H9 (cell line): ENCODE measurements around the gene ERCC5. TPM values are rescaled to one million over a fixed set of nuclear protein-coding genes. Genes with fewer than 3 reads are reported as not detected.

ENCODE experiments used
- DNase-seq: peaks from one replicate; pipeline ENCODE4 v3.0.0-alpha.2; 2017
- H2AFZ ChIP-seq: one replicate; pipeline ENCODE4 v1.6.1; 2013; ENCODE audit warnings: mild to moderate bottlenecking, low read length, control low read depth, moderate library complexity
- H2AK5ac ChIP-seq: 2 replicates; pipeline ENCODE4 v1.6.1; 2013; ENCODE audit warnings: low read length, control low read depth, mixed read lengths; ENCODE audit not compliant: insufficient read length
- H2BK120ac ChIP-seq: one replicate; pipeline ENCODE4 v1.6.1; 2013; ENCODE audit warnings: low read depth, mild to moderate bottlenecking, low read length, control low read depth, inconsistent platforms; ENCODE audit not compliant: poor library complexity, severe bottlenecking
- H2BK12ac ChIP-seq: 2 replicates; pipeline ENCODE4 v1.6.1; 2013; ENCODE audit warnings: low read length, control low read depth, mixed read lengths, low read depth; ENCODE audit not compliant: insufficient read length
- H2BK15ac ChIP-seq: 2 replicates; pipeline ENCODE4 v1.6.1; 2013; ENCODE audit warnings: low read depth, low read length, control low read depth
- H2BK20ac ChIP-seq: one replicate; pipeline ENCODE4 v1.6.1; 2013; ENCODE audit warnings: low read depth, mild to moderate bottlenecking, low read length, control low read depth, inconsistent platforms; ENCODE audit not compliant: poor library complexity, severe bottlenecking
- H2BK5ac ChIP-seq: 2 replicates; pipeline ENCODE4 v1.6.1; 2013; ENCODE audit warnings: low read length, control low read depth, mixed read lengths; ENCODE audit not compliant: insufficient read length
- H3K14ac ChIP-seq: 2 replicates; pipeline ENCODE4 v1.6.1; 2013; ENCODE audit warnings: low read length, control low read depth; ENCODE audit not compliant: insufficient read depth
- H3K18ac ChIP-seq: 2 replicates; pipeline ENCODE4 v1.6.1; 2013; ENCODE audit warnings: low read depth, mild to moderate bottlenecking, mixed read lengths, low read length, control low read depth; ENCODE audit not compliant: insufficient read length
- H3K23ac ChIP-seq: 2 replicates; pipeline ENCODE4 v1.6.1; 2013; ENCODE audit warnings: low read length, control low read depth, mixed read lengths, low read depth; ENCODE audit not compliant: insufficient read length
- H3K23me2 ChIP-seq: 2 replicates; pipeline ENCODE4 v1.6.1; 2013; ENCODE audit warnings: low read depth, mild to moderate bottlenecking, mixed read lengths, low read length, control low read depth; ENCODE audit not compliant: insufficient read length, poor library complexity, severe bottlenecking
- H3K27ac ChIP-seq: 2 replicates; pipeline ENCODE4 v1.5.1; 2013; ENCODE audit warnings: low read length, control low read depth, mixed read lengths, low read depth; ENCODE audit not compliant: insufficient read length
- H3K27me3 ChIP-seq: 2 replicates; pipeline ENCODE4 v1.6.1; 2013; ENCODE audit warnings: low read length, control low read depth, inconsistent platforms; ENCODE audit not compliant: insufficient read depth
- H3K4ac ChIP-seq: 2 replicates; pipeline ENCODE4 v1.6.1; 2013; ENCODE audit warnings: low read depth, mild to moderate bottlenecking, control low read depth, inconsistent platforms, low read length, moderate library complexity
- H3K4me1 ChIP-seq: 2 replicates; pipeline ENCODE4 v1.6.1; 2013; ENCODE audit warnings: low read length, control low read depth, inconsistent platforms; ENCODE audit not compliant: insufficient read depth
- H3K4me2 ChIP-seq: 2 replicates; pipeline ENCODE4 v1.6.1; 2013; ENCODE audit warnings: low read length, control low read depth, mixed read lengths; ENCODE audit not compliant: insufficient read length, insufficient read depth
- H3K56ac ChIP-seq: 2 replicates; pipeline ENCODE4 v1.6.1; 2013; ENCODE audit warnings: low read depth, mild to moderate bottlenecking, mixed read lengths, low read length, control low read depth; ENCODE audit not compliant: insufficient read length
- H3K79me1 ChIP-seq: 2 replicates; pipeline ENCODE4 v1.6.1; 2013; ENCODE audit warnings: low read depth, mild to moderate bottlenecking, moderate library complexity, low read length, control low read depth, inconsistent platforms; ENCODE audit not compliant: insufficient read depth, poor library complexity, severe bottlenecking
- H3K79me2 ChIP-seq: 2 replicates; pipeline ENCODE4 v1.6.1; 2013; ENCODE audit warnings: low read length, control low read depth, inconsistent platforms; ENCODE audit not compliant: insufficient read depth
- H3K9ac ChIP-seq: 2 replicates; pipeline ENCODE4 v1.6.1; 2013; ENCODE audit warnings: low read length, control low read depth, mixed read lengths; ENCODE audit not compliant: insufficient read length; ENCODE audit errors: extremely low read depth
- H3K9me3 ChIP-seq: one replicate; pipeline ENCODE4 v1.6.1; 2013; ENCODE audit warnings: low read depth, low read length, inconsistent platforms; ENCODE audit not compliant: control insufficient read depth
- H3T11ph ChIP-seq: one replicate; pipeline ENCODE4 v1.6.1; 2013; ENCODE audit warnings: mild to moderate bottlenecking, low read length, control low read depth, inconsistent platforms
- H4K20me1 ChIP-seq: one replicate; pipeline ENCODE4 v1.6.1; 2013; ENCODE audit not compliant: control insufficient read depth, insufficient read length, insufficient read depth
- H4K5ac ChIP-seq: 2 replicates; pipeline ENCODE4 v1.6.1; 2013; ENCODE audit warnings: low read depth, mild to moderate bottlenecking, mixed read lengths, low read length, control low read depth; ENCODE audit not compliant: insufficient read length
- H4K8ac ChIP-seq: replicated peaks from 2 replicates; pipeline ENCODE4 v1.6.1; 2013; ENCODE audit warnings: low read length, control low read depth, mixed read lengths, low read depth; ENCODE audit not compliant: insufficient read length
- H4K91ac ChIP-seq: 2 replicates; pipeline ENCODE4 v1.6.1; 2013; ENCODE audit warnings: low read depth, mild to moderate bottlenecking, moderate library complexity, mixed read lengths, low read length, control low read depth; ENCODE audit not compliant: insufficient read length
- H3K27ac Mint-ChIP-seq, 3 experiments: 2 replicates in 2 of 3; 3 replicates in 1 of 3; pipeline ENCODE4 v1.8.0; 2020 to 2021; ENCODE audit warnings: mixed read lengths in 3 of 3, mild to moderate bottlenecking in 1 of 3, moderate library complexity in 1 of 3
- H3K27me3 Mint-ChIP-seq: 2 replicates; pipeline ENCODE4 v1.8.0; 2021; ENCODE audit warnings: low read depth, mild to moderate bottlenecking, moderate library complexity, mixed read lengths
- H3K36me3 Mint-ChIP-seq, 3 experiments: 2 replicates in 2 of 3; 3 replicates in 1 of 3; pipeline ENCODE4 v1.8.0; 2020 to 2021; ENCODE audit warnings: low read depth in 3 of 3, mixed read lengths in 3 of 3; ENCODE audit not compliant: insufficient read depth in 1 of 3
- H3K4me1 Mint-ChIP-seq, 2 experiments: 2 replicates each; pipeline ENCODE4 v1.8.0; 2020; ENCODE audit warnings: mixed read lengths in 2 of 2
- H3K4me3 Mint-ChIP-seq, 2 experiments: 2 replicates in 1 of 2; 3 replicates in 1 of 2; pipeline ENCODE4 v1.8.0; 2020 to 2021; ENCODE audit warnings: mild to moderate bottlenecking in 2 of 2, mixed read lengths in 2 of 2, moderate library complexity in 1 of 2
- H3K9me3 Mint-ChIP-seq, 2 experiments: 2 replicates in 1 of 2; 3 replicates in 1 of 2; pipeline ENCODE4 v1.8.0; 2020; ENCODE audit warnings: mild to moderate bottlenecking in 2 of 2, mixed read lengths in 2 of 2, moderate library complexity in 1 of 2
- WGBS: extraction: QIAGEN DNeasy Blood & Tissue Kit; methylation state at CpG from one replicate; pipeline ENCODE4 v1.1.7; 2013; ENCODE audit warnings: missing lambda C conversion rate, low lambda C conversion rate, mixed read lengths; ENCODE audit not compliant: insufficient read length; ENCODE audit errors: extremely low coverage; 5-methylcytosine and 5-hydroxymethylcytosine counted together
- total RNA-seq: library from RNA; stranded (reverse); gene quantifications from 2 replicates; pipeline ENCODE4 v1.2.1, GENCODE V29; 2021
- TF ChIP-seq, protein P1 (sequence below): fragments of 200-600 bp; sonication (generic); conservative IDR thresholded peaks from 3 replicates; pipeline ENCODE4 v1.8.0; 2021; ENCODE audit warnings: antibody characterized with exemption, mild to moderate bottlenecking

ERCC5 gene
- total RNA-seq, 1 experiment from 2014 or later = 26.8 TPM

DNA sequence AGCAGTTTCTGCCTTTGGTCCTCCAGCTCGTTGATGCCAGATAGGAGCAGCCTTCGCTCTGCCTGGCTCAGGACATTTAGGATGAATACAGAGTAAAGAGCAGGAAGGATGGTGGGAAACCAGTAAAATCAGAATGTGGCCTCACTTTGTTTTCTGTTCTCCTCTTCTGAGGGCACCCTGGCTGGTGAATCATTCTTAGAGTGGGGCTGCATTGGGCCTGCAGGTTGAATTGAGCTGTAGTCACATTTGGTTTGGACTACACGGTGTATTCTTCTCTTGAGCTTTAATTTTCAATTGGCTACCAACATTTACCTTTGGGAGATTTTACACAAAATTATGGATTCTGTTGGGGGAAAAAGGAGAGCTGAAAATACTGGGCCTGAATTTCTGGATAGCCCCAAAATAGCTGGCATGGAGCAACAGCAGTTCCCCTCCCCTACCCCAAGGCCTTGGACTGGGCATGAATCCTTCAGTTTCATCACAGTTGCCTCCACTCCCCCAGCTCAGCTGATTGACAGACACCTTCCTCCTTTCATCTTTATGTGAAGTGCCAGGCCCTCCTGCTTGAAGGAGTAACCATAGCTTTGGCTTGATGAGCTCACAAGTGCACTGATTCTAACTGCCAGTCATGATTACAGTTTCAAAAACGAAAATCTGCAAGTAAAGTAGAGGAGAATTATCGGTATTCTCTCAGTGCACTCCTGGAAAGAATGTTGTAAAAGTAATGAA lies 24.3 kb downstream of the ERCC5 start:
- no peak overlapping the region for H2BK5ac ChIP-seq
- no peak overlapping the region for H3K27ac ChIP-seq
- H3K4me1 Mint-ChIP-seq = no peaks in the 10 kb centered on the region; a peak in 2 of 4 replicates
- no peaks in the 10 kb centered on the region for H3K4me1 ChIP-seq
- no peak overlapping the region for H3K23ac ChIP-seq
- no peak overlapping the region for H3K4me3 Mint-ChIP-seq
- H3K36me3 Mint-ChIP-seq = peaks cover 11 to 48% (median 30%) of the 10 kb centered on the region in 3 experiments; a peak in 6 of 7 replicates
- H3K27me3 Mint-ChIP-seq = no peaks in the 10 kb centered on the region
- H4K91ac ChIP-seq = no peak overlapping the region
- H3K79me2 ChIP-seq = no peaks in the 10 kb centered on the region
- no peak for DNase-seq
- H3T11ph ChIP-seq = no peak overlapping the region
- no peak overlapping the region for H4K8ac ChIP-seq
- no peak overlapping the region for H2BK120ac ChIP-seq
- no peak overlapping the region for H2BK12ac ChIP-seq
- no peak overlapping the region for H2BK15ac ChIP-seq
- H3K14ac ChIP-seq = no peak overlapping the region
- H3K4ac ChIP-seq = no peak overlapping the region
- H3K18ac ChIP-seq = no peak overlapping the region
- H4K5ac ChIP-seq = no peak overlapping the region
- no peaks in the 10 kb centered on the region for H3K27me3 ChIP-seq
- no peak overlapping the region for H3K56ac ChIP-seq
- H4K20me1 ChIP-seq = no peaks in the 10 kb centered on the region
- H2AK5ac ChIP-seq = no peak overlapping the region
- H3K79me1 ChIP-seq = no peaks in the 10 kb centered on the region
- H3K27ac Mint-ChIP-seq = no peak overlapping the region; a peak in 1 of 7 replicates
- H3K9ac ChIP-seq = no peak overlapping the region
- TF ChIP-seq, protein P1, sequence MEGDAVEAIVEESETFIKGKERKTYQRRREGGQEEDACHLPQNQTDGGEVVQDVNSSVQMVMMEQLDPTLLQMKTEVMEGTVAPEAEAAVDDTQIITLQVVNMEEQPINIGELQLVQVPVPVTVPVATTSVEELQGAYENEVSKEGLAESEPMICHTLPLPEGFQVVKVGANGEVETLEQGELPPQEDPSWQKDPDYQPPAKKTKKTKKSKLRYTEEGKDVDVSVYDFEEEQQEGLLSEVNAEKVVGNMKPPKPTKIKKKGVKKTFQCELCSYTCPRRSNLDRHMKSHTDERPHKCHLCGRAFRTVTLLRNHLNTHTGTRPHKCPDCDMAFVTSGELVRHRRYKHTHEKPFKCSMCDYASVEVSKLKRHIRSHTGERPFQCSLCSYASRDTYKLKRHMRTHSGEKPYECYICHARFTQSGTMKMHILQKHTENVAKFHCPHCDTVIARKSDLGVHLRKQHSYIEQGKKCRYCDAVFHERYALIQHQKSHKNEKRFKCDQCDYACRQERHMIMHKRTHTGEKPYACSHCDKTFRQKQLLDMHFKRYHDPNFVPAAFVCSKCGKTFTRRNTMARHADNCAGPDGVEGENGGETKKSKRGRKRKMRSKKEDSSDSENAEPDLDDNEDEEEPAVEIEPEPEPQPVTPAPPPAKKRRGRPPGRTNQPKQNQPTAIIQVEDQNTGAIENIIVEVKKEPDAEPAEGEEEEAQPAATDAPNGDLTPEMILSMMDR = no peak
- no peak overlapping the region for H3K4me2 ChIP-seq
- no peak overlapping the region for H2AFZ ChIP-seq
- H2BK20ac ChIP-seq = no peak overlapping the region
- H3K23me2 ChIP-seq = no peaks in the 10 kb centered on the region
- no peaks in the 10 kb centered on the region for H3K9me3 ChIP-seq
- no peaks in the 10 kb centered on the region for H3K9me3 Mint-ChIP-seq
- no CpG with 5 or more reads among the region's 5 CpGs for WGBS
